Measurements from ENCODE around the gene CPNE4. TPM values are rescaled to one million over a fixed set of nuclear protein-coding genes. Genes with fewer than 3 reads are reported as not detected.

Gene CPNE4
- total RNA-seq, 1 experiment from 2014 or later, result 1.9 TPM

DNA sequence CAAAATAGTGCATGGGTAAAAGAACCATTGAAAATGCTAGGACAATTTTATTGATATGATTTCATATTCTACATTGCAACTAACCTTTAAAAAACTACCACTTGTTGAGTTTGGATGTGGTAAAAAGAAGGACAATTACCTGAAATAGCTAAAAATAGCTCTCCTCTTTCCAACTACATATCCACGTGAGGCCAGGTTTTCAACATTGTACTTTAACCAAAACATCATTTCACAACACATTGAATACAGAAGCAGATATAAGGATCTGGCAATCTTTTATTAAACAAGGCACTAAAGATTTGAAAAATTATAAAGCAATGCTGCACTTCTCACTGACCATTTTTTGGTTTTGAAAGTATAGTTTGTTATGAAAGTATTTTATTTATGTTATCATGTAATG is 504.0 kb downstream of the CPNE4 start:
- Histone ChIP-seq H3K9me3 (ENCODE audit: control insufficient read depth, low read depth, low read length) (no peaks in the 10 kb centered on the region), H3K4ac (ENCODE audit: low read depth, low read length) (no peak overlapping the region), H3K14ac (ENCODE audit: insufficient read depth, low read length) (no peak overlapping the region), H2BK5ac (ENCODE audit: insufficient read length, low read length) (no peak overlapping the region), H3K18ac (ENCODE audit: insufficient read length, low read depth, low read length) (no peak overlapping the region), H3K4me2 (ENCODE audit: insufficient read depth, insufficient read length, low read length) (no peak overlapping the region), H2BK120ac (ENCODE audit: low read depth, low read length, poor library complexity, severe bottlenecking) (no peak overlapping the region), H4K20me1 (ENCODE audit: control insufficient read depth, insufficient read depth, insufficient read length) (no peaks in the 10 kb centered on the region), H3K79me2 (ENCODE audit: insufficient read depth, low read length) (no peaks in the 10 kb centered on the region), H2BK12ac (ENCODE audit: insufficient read length, low read depth, low read length) (no peak overlapping the region), H2BK15ac (ENCODE audit: low read depth, low read length) (no peak overlapping the region), H3K4me1 (ENCODE audit: insufficient read depth, low read length) (peaks cover 3% of the 10 kb centered on the region; the same call in 1 of the 2 replicates), H3K9ac (ENCODE audit: extremely low read depth, insufficient read length, low read length) (no peak overlapping the region), H2AFZ (ENCODE audit: low read length) (no peak overlapping the region), H3K56ac (ENCODE audit: insufficient read length, low read depth, low read length) (no peak overlapping the region), H2BK20ac (ENCODE audit: low read depth, low read length, poor library complexity, severe bottlenecking) (no peak overlapping the region), H4K91ac (ENCODE audit: insufficient read length, low read depth, low read length) (no peak overlapping the region), H2AK5ac (ENCODE audit: insufficient read length, low read length) (no peak overlapping the region), H3T11ph (ENCODE audit: low read length) (no peak overlapping the region), H3K27ac (ENCODE audit: insufficient read length, low read depth, low read length) (no peak overlapping the region), H3K23me2 (ENCODE audit: insufficient read length, low read depth, low read length, poor library complexity, severe bottlenecking) (no peaks in the 10 kb centered on the region), H3K27me3 (ENCODE audit: insufficient read depth, low read length) (no peaks in the 10 kb centered on the region), H3K79me1 (ENCODE audit: insufficient read depth, low read depth, low read length, poor library complexity, severe bottlenecking) (no peaks in the 10 kb centered on the region), H3K23ac (ENCODE audit: insufficient read length, low read depth, low read length) (no peak overlapping the region), H4K5ac (ENCODE audit: insufficient read length, low read depth, low read length) (no peak overlapping the region), H4K8ac (replicated peaks; ENCODE audit: insufficient read length, low read depth, low read length) (no peak overlapping the region)
- no peak overlapping the region for H3K27ac Mint-ChIP-seq
- TF ChIP-seq, protein P1, sequence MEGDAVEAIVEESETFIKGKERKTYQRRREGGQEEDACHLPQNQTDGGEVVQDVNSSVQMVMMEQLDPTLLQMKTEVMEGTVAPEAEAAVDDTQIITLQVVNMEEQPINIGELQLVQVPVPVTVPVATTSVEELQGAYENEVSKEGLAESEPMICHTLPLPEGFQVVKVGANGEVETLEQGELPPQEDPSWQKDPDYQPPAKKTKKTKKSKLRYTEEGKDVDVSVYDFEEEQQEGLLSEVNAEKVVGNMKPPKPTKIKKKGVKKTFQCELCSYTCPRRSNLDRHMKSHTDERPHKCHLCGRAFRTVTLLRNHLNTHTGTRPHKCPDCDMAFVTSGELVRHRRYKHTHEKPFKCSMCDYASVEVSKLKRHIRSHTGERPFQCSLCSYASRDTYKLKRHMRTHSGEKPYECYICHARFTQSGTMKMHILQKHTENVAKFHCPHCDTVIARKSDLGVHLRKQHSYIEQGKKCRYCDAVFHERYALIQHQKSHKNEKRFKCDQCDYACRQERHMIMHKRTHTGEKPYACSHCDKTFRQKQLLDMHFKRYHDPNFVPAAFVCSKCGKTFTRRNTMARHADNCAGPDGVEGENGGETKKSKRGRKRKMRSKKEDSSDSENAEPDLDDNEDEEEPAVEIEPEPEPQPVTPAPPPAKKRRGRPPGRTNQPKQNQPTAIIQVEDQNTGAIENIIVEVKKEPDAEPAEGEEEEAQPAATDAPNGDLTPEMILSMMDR (conservative IDR thresholded peaks at IDR 0.05), result no peak
- WGBS (ENCODE audit: extremely low coverage, insufficient read length, low lambda C conversion rate), result no CpG with 5 or more reads among the region's 1 CpG
- DNase-seq, result no peak
- H3K36me3 Mint-ChIP-seq (ENCODE audit: insufficient read depth in 1 of 3, low read depth in 3 of 3), result no peaks in the 10 kb centered on the region
- peaks cover 17% of the 10 kb centered on the region in 2 experiments for H3K4me1 Mint-ChIP-seq
- H3K9me3 Mint-ChIP-seq, result no peaks in the 10 kb centered on the region
- peaks cover 4% of the 10 kb centered on the region; the same call in 1 of the 2 replicates for H3K27me3 Mint-ChIP-seq (ENCODE audit: low read depth)
- H3K4me3 Mint-ChIP-seq, result no peak overlapping the region
